Frontal cortex (tissue), 4 donors: ENCODE data around the gene GLB1L2. TPM values are rescaled to one million over a fixed set of nuclear protein-coding genes. Genes with fewer than 3 reads are reported as not detected.
A peak's percentile ranks its signal among the peaks of the same experiment; 100 is the strongest.
"Not testable (repeated sequence)": the region's sequence is repeated elsewhere in the genome, so short reads cannot be mapped to it uniquely, and the experiment has no call there.

Experiments
- DNase-seq, 2 donors: peaks; one replicate each; pipeline ENCODE4 v3.0.0; 2012; ENCODE audit warnings: low spot score in 2 of 2
- FAIRE-seq: peaks from 2 replicates; lab custom pipeline; 2012; peaks lifted over from hg19 to GRCh38; lab: Jason Lieb, UNC
- total RNA-seq: library from RNA; depleted of rRNA; stranded (reverse); fragments of >200 nt; gene quantifications from one replicate; pipeline ENCODE4 v1.2.3, GENCODE V29; 2014
- donor health status: control.
- donor health status: control.
- donor health status: control.

Gene GLB1L2
- total RNA-seq, 1 donor from 2014 or later = 1.2 TPM

DNA sequence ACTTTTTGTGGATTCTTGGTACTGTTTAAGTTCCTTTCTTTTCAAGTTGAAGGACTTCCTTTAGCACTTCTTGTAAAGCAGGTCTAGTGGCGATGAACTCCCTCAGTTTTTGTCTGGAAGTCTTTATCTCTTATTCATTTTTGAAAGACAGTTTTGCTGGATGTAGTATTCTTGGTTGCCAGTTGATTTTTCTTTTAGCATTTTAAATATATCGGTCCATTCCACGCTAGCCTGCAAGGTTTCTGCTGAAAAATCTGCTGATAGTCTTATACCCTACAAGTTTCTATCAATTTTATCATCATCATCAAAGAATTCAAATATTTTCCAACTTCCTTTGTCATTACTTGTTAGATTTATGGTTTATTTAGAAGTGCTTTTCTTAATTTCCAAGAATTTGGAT, 14.7 kb upstream of the GLB1L2 start:
- FAIRE-seq (no peak), DNase-seq (no peak)

DNA sequence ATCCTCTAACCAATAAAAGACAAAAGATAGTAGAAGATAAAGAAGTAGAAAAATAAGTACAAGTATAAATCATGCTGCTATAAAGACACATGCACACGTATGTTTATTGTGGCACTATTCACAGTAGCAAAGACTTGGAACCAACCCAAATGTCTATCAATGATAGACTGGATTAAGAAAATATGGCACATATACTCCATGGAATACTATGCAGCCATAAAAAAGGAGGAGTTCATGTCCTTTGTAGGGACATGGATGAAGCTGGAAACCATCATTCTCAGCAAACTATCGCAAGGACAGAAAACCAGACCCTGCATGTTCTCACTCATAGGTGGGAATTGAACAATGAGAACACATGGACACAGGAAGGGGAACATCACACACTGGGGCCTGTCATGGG, 10.4 kb upstream of the GLB1L2 start:
- FAIRE-seq, DNase-seq: not testable (repeated sequence)

DNA sequence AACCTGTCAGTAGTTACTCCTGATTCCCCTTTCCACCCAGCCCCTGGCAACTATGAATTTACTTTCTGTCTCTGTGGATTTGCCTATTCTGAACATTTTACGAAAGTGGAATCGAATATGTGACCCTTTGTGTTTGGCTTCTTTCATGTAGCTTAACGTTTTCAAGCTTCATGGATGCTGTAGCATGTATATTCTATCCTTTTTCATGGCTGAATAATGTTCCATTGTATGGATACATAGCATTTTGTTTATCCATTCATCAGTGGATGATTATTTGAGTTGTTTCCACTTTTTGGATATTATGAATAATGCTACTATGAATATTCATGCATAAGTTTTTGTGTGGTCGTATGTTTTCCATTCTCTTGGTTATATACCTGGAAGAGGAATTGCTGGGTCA, 9.2 kb upstream of the GLB1L2 start:
- DNase-seq = no peak
- FAIRE-seq = no peak

DNA sequence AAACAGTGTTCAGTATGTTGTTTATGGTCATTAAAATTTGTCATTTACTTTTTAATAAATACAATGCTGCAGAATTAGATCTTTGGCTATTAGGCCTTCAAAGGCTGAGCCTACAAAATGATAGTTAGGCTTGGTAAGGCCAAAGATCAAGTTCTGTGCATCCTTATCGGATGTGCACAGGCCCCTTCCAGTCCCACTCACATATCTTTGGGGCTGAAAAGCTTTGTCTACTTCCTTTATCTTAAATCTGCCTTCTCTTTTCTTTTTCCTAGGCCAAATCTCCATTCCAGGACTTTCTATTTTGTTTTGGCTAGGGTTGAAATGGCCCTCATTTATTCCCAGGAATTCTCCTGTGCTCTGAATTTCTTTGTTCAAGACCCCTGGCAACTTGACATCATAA, 3.4 kb upstream of the GLB1L2 start:
- DNase-seq (no peak), FAIRE-seq (no peak)

DNA sequence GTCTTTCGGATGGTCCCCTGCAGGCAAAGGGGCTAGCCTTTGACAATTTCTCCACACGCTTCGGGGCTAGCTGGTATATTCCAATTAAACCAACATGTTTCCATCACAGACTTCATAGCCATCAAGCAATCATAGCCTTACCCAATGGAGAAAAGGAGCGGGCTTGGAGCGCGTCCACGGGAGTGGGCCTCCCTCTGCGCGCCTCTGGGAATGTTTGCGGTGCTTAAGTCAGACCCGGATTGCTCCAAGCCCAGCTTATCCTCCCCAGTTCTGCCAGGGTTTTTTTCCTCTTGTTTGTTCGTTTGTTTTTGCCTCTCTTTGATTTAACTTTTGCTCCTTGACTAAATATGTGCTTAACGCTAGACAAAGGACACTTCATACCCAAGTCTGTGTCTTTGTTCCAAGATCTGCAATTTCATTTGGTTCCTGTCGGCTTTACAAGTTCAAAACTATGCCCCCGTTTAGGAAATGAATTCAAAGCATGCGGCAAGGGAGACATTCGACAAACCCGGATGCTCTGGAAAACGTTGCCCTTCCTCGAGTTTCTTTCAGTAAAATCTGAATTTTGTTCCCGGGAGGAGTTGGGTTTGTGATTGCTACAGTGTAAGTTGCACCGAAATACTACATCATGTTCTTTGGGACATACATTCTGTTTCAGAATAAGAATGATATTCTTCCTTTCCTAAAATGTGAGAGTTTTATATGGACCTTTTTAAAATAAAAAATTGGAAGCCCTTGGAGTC, 1.0 kb upstream of the GLB1L2 start:
- no peak for FAIRE-seq
- DNase-seq = no peak

DNA sequence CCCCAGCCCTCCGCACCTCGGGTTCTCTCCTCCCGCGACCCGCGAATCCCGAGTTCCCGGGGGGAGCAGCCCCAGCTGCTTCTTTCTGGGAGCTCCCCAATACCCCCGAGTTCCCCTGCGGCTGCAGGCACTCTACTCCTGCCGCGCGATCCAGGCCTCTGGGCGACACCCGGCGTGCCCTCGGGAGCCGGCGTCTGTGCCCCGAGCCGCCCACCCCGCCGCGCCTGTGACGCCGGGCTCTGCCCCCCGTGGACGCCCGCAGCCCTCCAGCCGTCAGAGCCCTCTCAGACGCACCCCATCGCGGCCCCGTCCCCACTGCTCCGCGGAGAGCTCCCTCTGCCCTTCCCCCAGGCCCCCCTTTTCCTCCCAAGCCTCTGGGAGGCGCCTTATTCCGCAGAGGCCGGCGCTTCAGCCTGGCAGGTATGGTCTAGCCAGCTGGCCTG, 422 bp downstream of the GLB1L2 start:
- DNase-seq (peak in 1 of 2 donors; percentile 13), FAIRE-seq (no peak)

DNA sequence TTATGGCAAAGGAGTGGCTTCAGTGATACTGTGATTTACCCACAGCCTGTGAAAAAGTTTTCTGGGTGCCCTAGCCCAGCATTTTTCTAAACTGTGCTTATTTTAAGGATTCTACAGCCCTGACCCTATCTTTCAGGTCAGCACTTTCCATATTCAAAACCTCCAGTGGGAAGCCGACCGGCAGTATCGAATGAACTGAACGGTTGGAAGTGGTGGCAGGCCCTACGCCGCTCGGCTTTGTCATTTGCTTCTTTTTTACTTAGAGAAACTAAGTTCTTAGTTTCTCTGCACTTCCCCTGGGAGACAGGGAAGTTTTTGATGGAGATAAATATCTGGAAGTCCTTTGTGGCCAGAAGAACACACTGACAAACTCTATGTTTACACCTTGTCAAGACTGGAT, 994 bp downstream of the GLB1L2 start:
- FAIRE-seq = no peak
- no peak for DNase-seq

DNA sequence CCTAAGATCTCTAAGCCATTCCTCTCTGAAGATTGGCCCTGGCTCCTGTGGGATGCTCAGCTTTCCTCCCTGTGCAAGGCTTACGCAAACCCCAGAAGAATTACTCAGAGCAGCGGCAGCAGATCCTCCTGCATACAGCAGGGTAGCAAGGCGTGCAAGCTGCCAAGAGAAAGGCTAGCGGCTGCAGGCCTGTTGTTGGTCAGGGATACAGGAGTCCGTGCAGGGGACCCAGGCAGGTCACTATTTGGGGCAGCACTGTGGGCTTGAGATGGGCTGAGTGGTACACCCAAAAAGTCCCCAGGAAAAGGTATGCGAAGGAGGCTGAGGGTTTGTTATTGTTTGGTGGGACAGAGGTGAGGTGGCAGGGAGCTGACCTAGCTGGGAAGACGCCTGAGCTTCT, 1.5 kb downstream of the GLB1L2 start:
- FAIRE-seq (no peak), DNase-seq (peak in 1 of 2 donors; percentile 13)

DNA sequence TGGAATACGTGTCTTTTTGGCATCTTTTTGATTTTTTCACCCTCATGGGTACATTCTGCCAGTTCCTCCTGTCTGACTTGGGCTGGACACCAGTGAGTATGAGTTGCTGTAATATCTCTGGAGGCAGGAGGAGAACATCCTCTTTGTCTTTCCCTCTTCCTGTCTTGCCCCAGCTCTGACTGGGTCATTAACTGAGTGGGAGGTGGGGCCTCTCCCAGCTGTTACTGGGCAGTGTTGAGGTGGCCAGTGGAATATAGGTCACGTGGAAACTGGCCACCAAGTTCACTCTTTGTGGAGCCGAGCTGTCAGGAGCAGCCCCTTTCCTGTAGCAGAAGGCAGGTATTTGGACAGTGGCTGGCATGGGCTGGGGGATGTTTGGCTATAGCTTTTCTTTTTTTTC, 2.2 kb downstream of the GLB1L2 start:
- no peak for FAIRE-seq
- peak in 1 of 2 donors; percentile 17 for DNase-seq

DNA sequence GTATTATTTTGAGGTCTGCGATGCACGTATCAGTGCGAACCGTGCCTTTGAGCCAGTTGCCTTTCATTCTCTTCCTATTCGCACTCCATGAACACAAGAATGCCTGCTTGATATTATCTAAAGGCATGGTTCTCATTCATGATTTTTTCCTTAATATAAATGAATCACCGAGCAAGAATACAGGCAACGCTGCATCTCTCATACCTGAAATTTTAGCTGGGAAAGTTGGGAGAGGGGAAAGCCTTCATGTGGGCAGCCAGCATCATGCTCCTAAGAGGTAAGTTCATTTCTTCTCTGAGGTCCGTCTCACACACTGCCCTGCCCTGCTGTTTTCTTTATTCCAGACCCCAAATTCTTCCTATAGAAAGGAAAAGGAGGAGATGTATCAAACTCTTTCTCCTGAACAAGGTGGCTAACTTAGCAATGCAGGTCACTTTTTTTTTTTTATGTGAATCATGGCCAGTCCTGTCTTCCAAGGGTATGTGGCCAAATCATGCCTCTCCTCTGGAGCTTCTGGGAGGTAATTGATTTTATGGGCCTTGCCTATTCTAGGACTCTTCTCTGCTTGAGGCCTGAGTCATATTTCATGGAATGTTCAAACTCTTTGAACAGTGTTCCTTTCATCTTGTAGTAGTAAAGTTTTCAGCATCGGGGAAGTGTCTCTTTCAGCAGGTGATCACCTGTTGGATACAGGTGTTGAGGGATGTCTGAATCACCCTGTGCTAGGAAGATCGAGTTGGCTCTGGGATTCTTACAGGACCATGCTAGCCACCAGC, 3.2 kb downstream of the GLB1L2 start:
- FAIRE-seq (no peak), DNase-seq (no peak)

DNA sequence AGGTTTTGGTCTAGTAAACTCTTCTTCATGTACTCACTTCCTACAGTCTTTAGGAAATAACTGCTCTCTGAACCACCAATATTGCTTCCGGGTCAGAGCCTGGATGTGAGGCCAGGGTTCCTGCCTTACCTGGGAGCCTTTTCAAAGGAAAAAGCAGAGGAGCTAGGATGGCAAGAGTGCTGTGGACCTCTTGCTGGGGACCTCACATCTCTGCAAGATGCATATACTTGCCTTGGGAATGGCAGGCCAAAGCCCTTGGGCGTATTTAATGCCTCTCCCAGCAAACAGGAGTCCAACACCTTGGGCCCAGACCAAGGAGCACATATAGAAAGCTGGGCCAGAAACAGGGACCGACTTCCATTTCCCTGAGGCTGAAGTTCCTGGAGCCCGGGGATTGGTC, 5.3 kb downstream of the GLB1L2 start:
- DNase-seq (no peak), FAIRE-seq (no peak)

DNA sequence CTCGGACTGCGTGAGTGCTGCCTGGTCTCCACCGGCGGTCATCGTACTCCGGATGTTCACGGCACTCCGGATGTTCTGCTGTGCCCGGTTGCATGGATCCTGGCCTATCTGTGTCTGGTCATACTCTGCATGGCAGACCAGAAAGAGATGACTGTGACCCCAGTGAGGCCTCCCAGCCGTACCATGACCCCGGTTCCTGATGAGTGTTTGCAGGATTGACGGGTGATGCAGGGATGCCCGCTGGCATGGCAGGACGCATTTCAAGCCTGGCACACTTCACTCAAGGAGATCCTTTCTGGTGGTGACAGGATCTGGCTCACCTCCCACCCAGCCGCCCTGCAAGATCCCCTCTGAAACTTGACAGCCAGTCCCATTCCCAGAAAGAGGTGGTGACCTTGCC, 6.3 kb downstream of the GLB1L2 start:
- no peak for DNase-seq
- no peak for FAIRE-seq

DNA sequence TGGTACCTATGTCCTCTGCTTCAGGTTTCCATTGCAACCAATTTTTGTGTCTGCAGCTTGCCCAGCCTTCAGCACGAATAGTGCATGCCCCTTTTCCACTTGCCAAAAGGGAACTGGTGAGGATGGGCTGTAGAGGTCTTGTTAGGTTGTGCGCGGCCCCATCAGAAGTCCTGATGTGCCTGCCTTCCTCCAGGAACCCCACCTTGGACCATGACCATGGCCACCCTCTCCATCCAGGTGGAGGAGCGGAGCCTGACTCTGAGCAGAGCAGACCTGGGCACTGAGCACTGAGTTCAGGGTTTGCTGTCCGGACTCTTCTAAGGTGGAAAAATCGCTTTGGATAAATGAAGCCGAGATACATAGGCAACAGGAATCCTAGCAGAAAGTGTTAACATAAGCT, 6.9 kb downstream of the GLB1L2 start:
- FAIRE-seq (no peak), DNase-seq (no peak)

DNA sequence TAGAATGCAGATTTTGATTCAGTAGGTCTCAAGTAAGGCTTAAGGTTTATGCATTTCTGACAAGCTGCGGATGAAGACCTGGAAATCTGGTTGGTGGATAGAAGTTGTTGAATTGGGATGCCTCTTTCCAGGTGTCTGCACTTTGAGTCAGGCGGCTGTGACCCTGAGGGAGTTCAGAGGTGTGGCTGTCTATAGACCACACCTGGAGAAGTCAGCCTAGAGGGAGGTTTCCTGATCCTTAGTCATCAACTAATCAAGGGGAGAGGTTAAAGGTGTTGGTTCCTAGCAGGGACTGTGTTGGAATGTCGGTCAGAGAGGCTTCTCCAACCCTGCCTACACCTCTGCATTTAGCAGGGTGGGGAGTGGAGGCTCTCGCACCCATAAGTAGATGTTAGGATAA, 8.0 kb downstream of the GLB1L2 start:
- FAIRE-seq = no peak
- no peak for DNase-seq

DNA sequence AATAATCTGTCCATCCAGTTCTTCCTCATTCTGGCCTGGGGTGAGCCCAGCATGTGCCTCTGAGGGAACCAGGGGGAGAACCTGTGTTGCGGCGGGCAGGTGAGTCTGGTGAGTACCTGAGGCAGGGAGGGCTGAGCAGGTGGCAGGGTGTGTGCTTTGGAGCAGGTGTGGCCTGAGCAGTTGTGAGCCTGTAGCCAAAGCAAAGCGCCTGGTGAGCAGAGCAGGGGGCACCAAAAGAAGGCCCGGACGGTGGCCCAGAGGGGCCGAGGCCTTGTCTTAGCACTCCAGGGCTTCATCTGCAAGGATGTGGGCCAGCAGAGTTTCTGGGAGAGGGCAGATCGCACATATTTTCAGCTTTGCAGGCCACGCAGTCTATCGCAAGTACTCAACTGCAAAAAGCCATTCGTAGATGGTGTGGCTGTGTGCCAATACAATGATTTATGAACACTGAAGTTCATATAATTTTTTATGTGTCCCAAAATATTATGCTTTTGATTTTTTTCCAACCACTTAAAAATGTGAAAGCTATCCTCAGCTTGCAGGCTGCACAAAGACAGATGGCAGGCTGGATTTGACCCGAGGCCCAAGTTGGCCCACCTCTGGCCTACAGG, 8.7 kb downstream of the GLB1L2 start:
- FAIRE-seq = no peak

DNA sequence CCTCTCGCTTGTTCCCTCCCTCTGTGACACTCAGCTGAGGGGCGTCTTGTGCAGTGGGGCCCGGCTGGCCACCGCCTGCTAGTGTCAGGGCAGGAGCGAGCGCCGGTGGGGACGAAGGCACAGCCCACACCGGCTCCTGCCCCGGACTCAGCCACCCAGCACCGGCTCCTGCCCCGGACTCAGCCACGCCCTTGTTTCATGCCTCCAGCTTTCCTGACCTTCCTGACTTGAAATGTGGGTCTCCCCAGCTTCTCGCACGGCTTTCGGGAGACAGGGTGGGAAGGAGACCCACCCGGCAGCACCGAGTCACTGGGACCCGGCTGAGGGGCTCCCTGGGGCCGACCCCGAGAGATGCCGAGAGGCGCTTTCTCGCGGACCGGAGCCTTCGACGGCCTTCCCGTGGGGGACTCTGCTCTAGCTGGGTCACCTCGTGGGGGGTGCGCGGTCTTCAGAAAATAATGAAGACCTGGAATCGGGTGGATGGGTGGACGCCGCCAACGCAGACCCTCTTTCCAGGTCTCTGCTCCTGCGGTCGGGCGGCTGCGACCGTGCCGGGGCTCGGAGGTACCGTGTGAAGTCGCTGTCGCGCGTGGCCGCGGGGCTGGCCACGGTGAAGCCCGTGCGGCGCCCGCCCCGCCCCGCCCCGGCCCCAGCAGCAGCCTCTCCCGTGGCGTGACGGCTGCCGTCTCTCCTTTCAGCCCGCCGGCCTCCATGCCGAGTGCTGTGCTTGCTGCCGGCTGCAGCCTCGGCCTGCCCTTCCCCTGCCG, 10.2 kb downstream of the GLB1L2 start:
- DNase-seq (no peak), FAIRE-seq (no peak)

More for the DNA sequence above, 8.7 kb downstream of the GLB1L2 start:
- DNase-seq = no peak

DNA sequence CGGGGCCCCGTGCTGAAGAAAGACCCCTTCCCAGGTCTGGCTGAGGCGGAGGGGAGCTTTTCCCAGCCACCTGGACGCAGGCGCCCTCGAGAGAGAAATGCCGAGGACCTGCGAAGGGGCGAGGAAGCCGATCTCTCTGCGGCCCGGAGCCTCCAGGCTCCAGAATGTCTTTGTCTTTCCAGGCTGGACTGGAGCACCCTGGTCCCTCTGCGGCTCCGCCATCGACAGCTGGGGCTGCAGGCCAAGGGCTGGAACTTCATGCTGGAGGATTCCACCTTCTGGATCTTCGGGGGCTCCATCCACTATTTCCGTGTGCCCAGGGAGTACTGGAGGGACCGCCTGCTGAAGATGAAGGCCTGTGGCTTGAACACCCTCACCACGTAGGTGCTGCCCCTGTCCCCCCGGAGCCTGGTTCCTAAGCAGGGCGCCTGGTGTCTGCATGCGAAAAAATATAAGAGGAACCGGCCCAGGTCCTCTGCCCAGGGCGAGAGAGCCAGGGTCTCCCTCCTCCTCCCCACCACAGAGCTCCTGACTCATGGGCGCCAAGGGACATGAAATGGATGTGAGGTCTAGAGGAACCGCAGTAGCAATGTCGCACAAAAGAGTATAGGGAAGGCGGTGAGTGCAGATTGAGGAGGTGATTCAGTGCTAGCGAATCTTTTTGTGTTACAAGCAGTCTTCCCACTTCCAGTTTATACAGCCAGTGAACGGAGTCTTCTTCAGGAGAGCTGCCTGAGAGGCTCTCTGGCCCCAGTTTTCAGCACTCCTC, 11.0 kb downstream of the GLB1L2 start:
- FAIRE-seq = no peak

DNA sequence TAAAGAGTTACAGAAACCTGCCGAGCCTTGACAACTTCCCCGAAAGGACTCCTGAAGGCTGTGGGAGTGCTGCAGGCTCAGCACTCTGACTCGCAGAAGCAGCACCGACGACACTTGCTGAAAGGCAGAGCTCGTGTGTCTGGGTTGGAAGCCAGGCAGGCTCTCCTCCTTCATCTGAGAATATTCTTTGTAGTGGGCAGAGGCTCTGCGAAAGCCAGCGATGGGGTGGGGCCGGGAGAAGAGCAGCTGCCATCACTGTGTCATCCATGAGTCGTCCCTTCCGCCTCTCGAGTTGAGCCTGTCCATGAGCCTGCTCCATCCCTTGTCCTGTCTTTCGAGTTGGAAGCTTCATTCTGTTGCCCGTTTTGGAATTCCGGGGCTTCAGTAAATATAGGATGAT, 11.9 kb downstream of the GLB1L2 start:
- DNase-seq = no peak
- FAIRE-seq = no peak

More for the DNA sequence above, 11.0 kb downstream of the GLB1L2 start:
- DNase-seq = no peak

DNA sequence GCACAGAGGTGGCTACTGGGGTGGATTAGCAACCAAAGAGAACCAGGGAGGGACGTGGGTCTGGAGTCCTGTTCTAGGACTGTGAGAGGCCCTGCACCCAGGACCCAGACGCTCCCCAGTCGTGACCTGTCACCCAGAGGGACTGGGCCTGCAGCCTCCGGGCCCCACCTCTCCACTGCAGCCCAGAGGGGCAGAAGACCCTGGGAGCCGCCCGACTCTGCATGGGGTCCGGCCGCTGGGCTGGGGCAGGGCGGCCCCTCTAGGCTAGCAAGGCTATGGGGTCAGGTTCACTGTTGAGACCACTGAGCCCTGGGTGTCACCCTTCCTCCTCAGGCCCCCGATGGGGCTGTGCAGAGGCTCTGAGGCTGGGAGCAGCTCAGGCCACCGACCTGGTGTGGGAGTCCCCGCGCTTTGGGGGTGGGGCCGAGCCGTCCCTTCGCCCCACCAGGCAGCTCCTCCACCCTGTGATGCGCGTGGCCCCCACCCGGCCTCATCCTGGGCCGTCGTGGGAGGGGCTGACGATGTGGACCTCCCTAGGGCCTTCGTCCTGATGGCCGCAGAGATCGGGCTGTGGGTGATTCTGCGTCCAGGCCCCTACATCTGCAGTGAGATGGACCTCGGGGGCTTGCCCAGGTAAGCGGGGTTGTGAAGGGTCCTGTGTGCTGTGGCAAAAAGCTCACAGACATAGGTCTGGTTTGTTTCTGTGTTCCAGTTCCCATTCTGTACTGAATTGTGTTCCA, 12.9 kb downstream of the GLB1L2 start:
- not testable (repeated sequence) for FAIRE-seq, DNase-seq
